B cell (primary cell): ENCODE data around the gene RBM44. TPM values are rescaled to one million over a fixed set of nuclear protein-coding genes. Genes with fewer than 3 reads are reported as not detected.

ENCODE experiments used
- ATAC-seq: fragments of 200-7000 bp; cut with Tn5 transposase; one replicate; pipeline ENCODE4 v1.10.0; 2021; ENCODE audit warnings: low read depth, mild to moderate bottlenecking, moderate number of reproducible peaks, moderate library complexity
- CTCF ChIA-PET: fragments of 350-600 bp; sonication (Branson Sonifier 250); formaldehyde crosslinking; loops from one replicate; lab custom pipeline; 2021; ENCODE audit warnings: antibody characterized with exemption, inconsistent platforms; lab: Charles Lee
- POLR2A ChIA-PET: fragments of 350-600 bp; sonication (Branson Sonifier 250); formaldehyde crosslinking; loops from one replicate; lab custom pipeline; 2021; ENCODE audit warnings: antibody characterized with exemption; lab: Charles Lee
- DNase-seq: peaks from one replicate; pipeline ENCODE4 v3.0.0; 2013
- H2AFZ ChIP-seq: 2 replicates; pipeline ENCODE4 v1.6.1; 2012; ENCODE audit warnings: mild to moderate bottlenecking, low read depth, low read length; ENCODE audit not compliant: insufficient read depth, poor library complexity, severe bottlenecking
- H3K27ac ChIP-seq, 2 donors: 1 replicate in 1 of 2; 2 replicates in 1 of 2; pipeline ENCODE4 v1.5.1; 2012 to 2013; ENCODE audit warnings: low read length in 2 of 2, mild to moderate bottlenecking in 2 of 2, moderate library complexity in 1 of 2
- H3K27me3 ChIP-seq, 4 experiments: fragments of 200-600 bp in 1 of 4; sonication (generic) in 1 of 4; replicated peaks in 1 of 4; 1 replicate in 2 of 4; 2 replicates in 2 of 4; pipeline versions ENCODE4 v1.6.1 to v1.7.0; 2013 to 2016; ENCODE audit warnings: low read length in 3 of 4, mild to moderate bottlenecking in 2 of 4, mixed read lengths in 1 of 4, moderate library complexity in 1 of 4; ENCODE audit not compliant: insufficient read depth in 4 of 4, control insufficient read depth in 3 of 4; ENCODE audit errors: control extremely low read depth in 1 of 4
- H3K36me3 ChIP-seq, 2 experiments: replicated peaks in 1 of 2; 1 replicate in 1 of 2; 2 replicates in 1 of 2; pipeline versions ENCODE4 v1.6.1 to v1.7.1; 2013; ENCODE audit warnings: low read length in 1 of 2; ENCODE audit not compliant: insufficient read depth in 2 of 2, control insufficient read depth in 1 of 2; ENCODE audit errors: control extremely low read depth in 1 of 2, extremely low read depth in 1 of 2
- H3K4me1 ChIP-seq, 2 donors: fragments of 200-600 bp in 1 of 2; sonication (generic) in 1 of 2; 1 replicate in 1 of 2; 2 replicates in 1 of 2; pipeline versions ENCODE4 v1.5.1 to v1.6.1; 2013 to 2017; ENCODE audit warnings: low read length in 2 of 2; ENCODE audit not compliant: control insufficient read depth in 2 of 2, insufficient read depth in 2 of 2
- H3K4me2 ChIP-seq: replicated peaks from 2 replicates; pipeline ENCODE3; 2012; ENCODE audit warnings: mild to moderate bottlenecking, low read depth, low read length; ENCODE audit not compliant: poor library complexity, severe bottlenecking
- H3K4me3 ChIP-seq, 5 experiments: fragments of 200-600 bp in 1 of 5; sonication (generic) in 1 of 5; 1 replicate in 3 of 5; 2 replicates in 2 of 5; pipeline versions ENCODE4 v1.5.1 to v1.7.0; 2011 to 2016; ENCODE audit warnings: low read length in 4 of 5, mild to moderate bottlenecking in 4 of 5, low read depth in 2 of 5, control low read depth in 1 of 5, moderate library complexity in 1 of 5; ENCODE audit not compliant: insufficient read depth in 1 of 5; ENCODE audit errors: control extremely low read depth in 1 of 5, extremely low read depth in 1 of 5
- H3K79me2 ChIP-seq: fragments of 200-600 bp; sonication (generic); one replicate; pipeline ENCODE4 v1.6.0; 2016; ENCODE audit warnings: low read length; ENCODE audit not compliant: control insufficient read depth, insufficient read depth
- H3K9ac ChIP-seq: fragments of 200-600 bp; sonication (generic); 2 replicates; pipeline ENCODE4 v1.6.1; 2017; ENCODE audit warnings: mild to moderate bottlenecking, low read length, moderate library complexity
- H3K9me3 ChIP-seq, 3 donors: one replicate each; pipeline versions ENCODE4 v1.6.1 to v1.7.1; 2013; ENCODE audit warnings: low read length in 2 of 3; ENCODE audit not compliant: control insufficient read depth in 2 of 3, insufficient read depth in 1 of 3; ENCODE audit errors: control extremely low read depth in 1 of 3
- H4K20me1 ChIP-seq: 2 replicates; pipeline ENCODE4 v1.6.0; 2012; ENCODE audit warnings: mild to moderate bottlenecking, low read length; ENCODE audit not compliant: insufficient read depth, control insufficient read depth, poor library complexity, severe bottlenecking
- H3K27ac Mint-ChIP-seq: one replicate; pipeline ENCODE4 v1.8.0; 2021; ENCODE audit warnings: mixed read lengths
- H3K27me3 Mint-ChIP-seq: one replicate; pipeline ENCODE4 v1.8.0; 2021; ENCODE audit warnings: mixed read lengths
- H3K4me1 Mint-ChIP-seq: one replicate; pipeline ENCODE4 v1.8.0; 2021; ENCODE audit warnings: mixed read lengths
- H3K4me3 Mint-ChIP-seq: one replicate; pipeline ENCODE4 v1.8.0; 2021; ENCODE audit warnings: mixed read lengths
- H3K9me3 Mint-ChIP-seq: one replicate; pipeline ENCODE4 v1.8.0; 2022; ENCODE audit warnings: mixed read lengths; ENCODE audit not compliant: insufficient read depth
- EZH2 ChIP-seq: IDR thresholded peaks from 2 replicates; pipeline ENCODE4 v1.6.1; 2012; ENCODE audit warnings: borderline replicate concordance, low read depth, mild to moderate bottlenecking, moderate library complexity, low read length; ENCODE audit not compliant: insufficient read depth, poor library complexity, severe bottlenecking
- WGBS: methylation state at CpG from one replicate; pipeline ENCODE4 v1.1.5; 2013; ENCODE audit warnings: missing lambda C conversion rate; ENCODE audit not compliant: insufficient coverage; 5-methylcytosine and 5-hydroxymethylcytosine counted together
- intact Hi-C: fragments of 100-400 bp; cut with micrococcal nuclease; formaldehyde crosslinking; loops from one replicate; pipeline ENCODE4 v1.10.0; 2022
- polyA plus RNA-seq: library from polyadenylated mRNA; depleted of rRNA; stranded (reverse); fragments of >200 nt; gene quantifications from 2 replicates; pipeline ENCODE4 v1.2.3, GENCODE V29; 2012
- total RNA-seq, 2 donors: library from RNA; stranded (reverse); fragments of 120-200 nt in 1 of 2; gene quantifications; 1 replicate in 1 of 2; 2 replicates in 1 of 2; pipeline versions ENCODE4 v1.2.3 to v1.2.4, GENCODE V29; 2013 to 2022
- TF ChIP-seq, protein P1 (sequence below): fragments of 200-600 bp; IDR thresholded peaks from one replicate; pipeline ENCODE4 v1.8.0; 2022; ENCODE audit warnings: antibody characterized with exemption, mild to moderate bottlenecking

The RBM44 gene
- total and polyA plus RNA-seq, 2 donors (not counting 1 experiment from before 2014, with no cell fraction given): 0.39 to 1.3 TPM

DNA sequence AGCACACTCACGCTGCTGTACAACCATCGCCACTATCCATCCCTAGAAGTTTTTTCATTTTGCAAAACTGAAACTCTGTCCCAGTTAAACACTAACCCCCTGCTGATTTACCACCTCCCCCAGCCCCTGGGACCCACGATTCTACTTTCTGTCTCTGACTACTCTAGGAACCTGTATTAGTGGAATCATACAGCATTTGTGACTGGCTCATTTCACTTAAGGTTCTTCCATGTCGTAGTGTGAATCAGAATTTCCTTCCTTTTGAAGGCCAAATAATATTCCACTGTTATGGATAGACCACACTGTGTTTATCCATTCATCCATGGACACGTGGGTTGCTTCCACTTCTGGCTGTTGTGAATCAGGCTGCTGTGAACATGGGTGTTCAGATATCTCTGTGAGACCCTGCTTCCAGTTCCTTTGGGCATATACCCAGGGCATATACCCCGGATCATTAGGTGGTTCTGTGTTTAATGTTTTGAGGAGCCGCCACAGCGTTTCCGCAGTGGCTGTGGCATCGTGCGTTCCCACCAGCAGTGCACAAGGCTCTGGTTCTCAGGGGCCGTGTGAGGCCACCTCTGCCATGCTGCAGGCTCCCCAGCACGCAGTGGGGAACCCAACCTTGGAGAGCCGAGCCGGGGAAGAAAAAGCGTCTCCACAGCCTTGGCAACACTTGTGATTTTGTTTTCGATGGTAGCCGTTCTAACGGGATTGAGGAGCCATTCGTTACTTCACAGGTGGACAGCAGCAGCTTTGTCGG is 70.9 kb downstream of the RBM44 start:
- no peak for TF ChIP-seq EZH2
- TF ChIP-seq, protein P1, sequence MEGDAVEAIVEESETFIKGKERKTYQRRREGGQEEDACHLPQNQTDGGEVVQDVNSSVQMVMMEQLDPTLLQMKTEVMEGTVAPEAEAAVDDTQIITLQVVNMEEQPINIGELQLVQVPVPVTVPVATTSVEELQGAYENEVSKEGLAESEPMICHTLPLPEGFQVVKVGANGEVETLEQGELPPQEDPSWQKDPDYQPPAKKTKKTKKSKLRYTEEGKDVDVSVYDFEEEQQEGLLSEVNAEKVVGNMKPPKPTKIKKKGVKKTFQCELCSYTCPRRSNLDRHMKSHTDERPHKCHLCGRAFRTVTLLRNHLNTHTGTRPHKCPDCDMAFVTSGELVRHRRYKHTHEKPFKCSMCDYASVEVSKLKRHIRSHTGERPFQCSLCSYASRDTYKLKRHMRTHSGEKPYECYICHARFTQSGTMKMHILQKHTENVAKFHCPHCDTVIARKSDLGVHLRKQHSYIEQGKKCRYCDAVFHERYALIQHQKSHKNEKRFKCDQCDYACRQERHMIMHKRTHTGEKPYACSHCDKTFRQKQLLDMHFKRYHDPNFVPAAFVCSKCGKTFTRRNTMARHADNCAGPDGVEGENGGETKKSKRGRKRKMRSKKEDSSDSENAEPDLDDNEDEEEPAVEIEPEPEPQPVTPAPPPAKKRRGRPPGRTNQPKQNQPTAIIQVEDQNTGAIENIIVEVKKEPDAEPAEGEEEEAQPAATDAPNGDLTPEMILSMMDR: no peak
- WGBS: 93% methylated on average over 20 of the region's 21 CpGs
- Mint-ChIP-seq H3K27me3 (peaks cover 39% of the 10 kb centered on the region), H3K9me3 (no peaks in the 10 kb centered on the region), H3K4me1 (peaks cover 9% of the 10 kb centered on the region), H3K4me3 (no peak overlapping the region), H3K27ac (no peak overlapping the region)
- no peaks in the 10 kb centered on the region for H4K20me1 ChIP-seq
- H3K36me3 ChIP-seq: no peaks in the 10 kb centered on the region
- intact Hi-C loops: no loop called here
- no peak overlapping the region for H3K4me3 ChIP-seq
- H3K4me2 ChIP-seq: no peak overlapping the region
- peaks cover 0 to 3% (median 0%) of the 10 kb centered on the region in 3 donors for H3K9me3 ChIP-seq
- no peak overlapping the region for H3K27ac ChIP-seq
- ChIA-PET POLR2A (no interaction called here), CTCF (interaction anchor here (1.5 kb wide), 1 partner anchor 394 kb away, joined by 3 read pairs; no protein-coding TSS in a partner anchor)
- no peaks in the 10 kb centered on the region for H3K4me1 ChIP-seq
- H3K27me3 ChIP-seq: peaks cover 0 to 20% (median under 1%) of the 10 kb centered on the region in 4 experiments
- DNase-seq (no peak), ATAC-seq (no peak)
- H2AFZ ChIP-seq: no peak overlapping the region
- H3K9ac ChIP-seq: no peak overlapping the region
- no peaks in the 10 kb centered on the region for H3K79me2 ChIP-seq

DNA sequence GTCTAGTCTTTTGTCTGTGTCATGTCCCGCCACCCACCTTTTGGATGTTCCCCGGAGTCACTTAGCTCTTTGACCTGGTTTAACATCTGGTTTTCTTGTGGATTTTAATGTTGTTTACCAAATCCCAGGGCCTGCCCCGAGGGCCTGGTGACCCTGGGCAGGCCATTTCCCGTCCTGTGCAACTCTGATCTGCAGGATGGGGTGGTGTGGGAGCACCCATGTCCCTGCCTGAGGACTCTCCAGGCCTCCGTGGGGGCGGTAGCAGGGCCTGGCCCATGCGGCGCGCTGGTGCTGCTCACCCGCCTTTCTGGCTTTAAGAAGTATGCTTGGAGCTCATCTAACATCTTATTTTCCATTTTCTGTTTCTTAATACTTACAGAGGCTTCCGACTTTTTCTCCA is 71.5 kb downstream of the RBM44 start:
- Histone ChIP-seq H3K36me3 (no peaks in the 10 kb centered on the region), H3K27me3 (peaks cover 0 to 20% (median under 1%) of the 10 kb centered on the region in 4 experiments), H3K9ac (no peak overlapping the region), H3K4me3 (no peak overlapping the region), H3K79me2 (no peaks in the 10 kb centered on the region), H2AFZ (no peak overlapping the region), H3K27ac (no peak overlapping the region), H3K4me1 (no peaks in the 10 kb centered on the region), H4K20me1 (no peaks in the 10 kb centered on the region), H3K9me3 (peaks cover 0 to 3% (median 0%) of the 10 kb centered on the region in 3 donors), H3K4me2 (no peak overlapping the region)
- H3K27me3 Mint-ChIP-seq: peaks cover 35% of the 10 kb centered on the region
- POLR2A ChIA-PET: no interaction called here
- no peaks in the 10 kb centered on the region for H3K9me3 Mint-ChIP-seq
- ATAC-seq (no peak), DNase-seq (no peak)
- intact Hi-C loops: no loop called here
- CTCF ChIA-PET: no interaction called here
- 87% methylated on average over 5 of the region's 11 CpGs for WGBS
- H3K4me1 Mint-ChIP-seq: peaks cover 9% of the 10 kb centered on the region
- no peak overlapping the region for H3K27ac Mint-ChIP-seq
- no peak for TF ChIP-seq EZH2
- TF ChIP-seq, protein P1: no peak
- H3K4me3 Mint-ChIP-seq: no peak overlapping the region
